NCI-H2029 treated with DMSO at 0.1 percent for 48 hours (cell line): ENCODE data around the gene ARHGAP11A.
"Not testable (repeated sequence)": the region's sequence is repeated elsewhere in the genome, so short reads cannot be mapped to it uniquely, and the experiment has no call there.

Experiments
- DNase-seq: peaks from one replicate; lab custom pipeline; 2025; lab: John Stamatoyannopoulos, UW

ARHGAP11A gene

GRCh38 chr15:32615051-32615870 is at the start of gene ARHGAP11A:
Gene ARHGAP11A (plus strand): TSS chr15:32615504. CDS start chr15:32616212, 708 bp downstream.
- DNase-seq = not testable (repeated sequence)

- not testable (repeated sequence) for DNase-seq
Observed at GRCh38 chr15:32568988-32569387, 46.3 kb upstream of the ARHGAP11A start.

GRCh38 chr15:32578482-32578881 is 36.8 kb upstream of the ARHGAP11A start:
- DNase-seq = not testable (repeated sequence)

- DNase-seq = not testable (repeated sequence)
Observed at GRCh38 chr15:32585844-32586243, 29.5 kb upstream of the ARHGAP11A start.

GRCh38 chr15:32593151-32593550 is 22.2 kb upstream of the ARHGAP11A start, which contains the start of gene GOLGA8N:
Gene GOLGA8N (plus strand): TSS chr15:32593456.
- not testable (repeated sequence) for DNase-seq

- not testable (repeated sequence) for DNase-seq
Observed at GRCh38 chr15:32609518-32609917, 5.8 kb upstream of the ARHGAP11A start.

- DNase-seq = not testable (repeated sequence)
Observed at GRCh38 chr15:32610719-32611118, 4.6 kb upstream of the ARHGAP11A start.

GRCh38 chr15:32614712-32615050 is 623 bp upstream of the ARHGAP11A start:
- DNase-seq = not testable (repeated sequence)

- not testable (repeated sequence) for DNase-seq
Observed at GRCh38 chr15:32615871-32616426, 645 bp downstream of the ARHGAP11A start.

- DNase-seq = no peak
Observed at GRCh38 chr15:32636410-32636809, 21.1 kb downstream of the ARHGAP11A start.

GRCh38 chr15:32636908-32637567 is 21.7 kb downstream of the ARHGAP11A start:
- DNase-seq = no peak

- DNase-seq = no peak
Observed at GRCh38 chr15:32637704-32638103, 22.4 kb downstream of the ARHGAP11A start.

- DNase-seq = peak; percentile 59
Observed at GRCh38 chr15:32641517-32642059, 26.3 kb downstream of the ARHGAP11A start, which contains the start of gene SCG5. Gene SCG5 (plus strand): TSS chr15:32641710. CDS start chr15:32643593, 1,883 bp downstream.

GRCh38 chr15:32642667-32643435 is 27.5 kb downstream of the ARHGAP11A start:
- no peak for DNase-seq

- DNase-seq = no peak
Observed at GRCh38 chr15:32643907-32644445, 28.7 kb downstream of the ARHGAP11A start.

GRCh38 chr15:32646291-32646690 is 31.0 kb downstream of the ARHGAP11A start:
- DNase-seq = peak; percentile 24

GRCh38 chr15:32649342-32649741 is 34.0 kb downstream of the ARHGAP11A start:
- DNase-seq = no peak

- DNase-seq = no peak
Observed at GRCh38 chr15:32651229-32651837, 36.0 kb downstream of the ARHGAP11A start.

GRCh38 chr15:32652178-32652577 is 36.9 kb downstream of the ARHGAP11A start:
- DNase-seq = no peak

GRCh38 chr15:32656091-32656490 is 40.8 kb downstream of the ARHGAP11A start:
- DNase-seq = no peak

GRCh38 chr15:32656496-32656895 is 41.2 kb downstream of the ARHGAP11A start:
- DNase-seq = no peak
